ENCODE results near the gene C1R.
"Not testable (repeated sequence)": the region's sequence is repeated elsewhere in the genome, so short reads cannot be mapped to it uniquely, and the experiment has no call there.

The C1R gene

GRCh38 chr12:7109572-7109920, 17.3 kb upstream of the C1R start:
- Histone ChIP-seq H3K4me3 (ENCODE audit: low read depth in 1 of 5, low read length in 5 of 5) (peak overlapping the region; percentile 58 to 87 (median 77)), H3K9ac (ENCODE audit: low read length in 5 of 5) (peak overlapping the region in 4 of 5 donors; percentile 2 to 77 (median 60)), H3K4me1 (ENCODE audit: control insufficient read depth in 5 of 5, insufficient read depth in 5 of 5, low read length in 5 of 5) (peaks cover 2 to 28% (median 19%) of the 10 kb centered on the region in 5 donors), H3K9me3 (ENCODE audit: control insufficient read depth in 5 of 5, low read length in 5 of 5) (peaks cover 0 to 6% (median 3%) of the 10 kb centered on the region in 5 donors), H3K27ac (ENCODE audit: low read depth, low read length) (peak overlapping the region; percentile 86), H3K36me3 (ENCODE audit: control insufficient read depth in 5 of 5, insufficient read depth in 5 of 5, low read length in 5 of 5) (peaks cover 0 to under 1% (median 0%) of the 10 kb centered on the region in 5 donors), H3K27me3 (ENCODE audit: control insufficient read depth in 5 of 5, insufficient read depth in 4 of 5, low read length in 5 of 5) (no peaks in the 10 kb centered on the region)

DNA sequence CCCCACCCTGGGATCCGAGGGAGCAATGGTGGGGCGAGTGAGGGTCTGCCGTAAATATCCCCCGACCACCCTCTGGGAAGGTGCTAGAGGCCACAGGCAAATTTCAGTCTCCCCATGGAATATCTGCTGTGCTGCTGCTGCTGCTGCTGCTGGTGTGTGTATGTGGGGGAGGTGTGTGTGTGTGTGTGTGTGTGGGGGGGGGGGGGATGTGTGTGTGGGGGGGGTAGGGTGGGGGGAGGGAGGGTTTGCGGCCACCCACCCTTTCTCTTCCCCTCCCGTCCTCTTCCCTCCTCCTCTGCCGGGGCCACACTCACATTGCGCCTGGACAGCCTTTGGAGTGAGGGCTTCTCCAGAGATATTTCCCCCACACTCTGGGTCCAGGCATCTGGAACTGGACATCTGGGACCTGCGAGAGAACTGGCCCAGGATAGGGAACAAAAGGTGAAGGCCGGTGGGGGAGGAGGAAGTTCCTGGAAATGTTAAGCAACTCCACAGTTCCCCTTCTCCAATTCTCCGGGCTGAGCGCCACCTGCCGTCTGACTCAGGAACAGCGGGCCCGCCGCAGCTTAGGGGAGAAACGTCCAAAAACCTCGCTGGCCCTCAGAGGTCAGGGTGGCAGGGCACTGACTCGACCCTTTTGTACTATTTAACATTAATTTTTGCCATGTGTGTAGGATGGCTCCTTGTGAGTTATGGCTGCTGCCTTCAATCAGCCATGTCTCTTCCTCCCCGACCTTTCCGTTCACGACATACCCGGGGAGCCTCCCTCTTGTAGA, 16.7 kb upstream of the C1R start, which contains the start of gene C1RL:
Gene C1RL (minus strand): TSS at position 419 of the 776 bp plus-strand sequence. CDS start 34 bp downstream, at position 385.
- Histone ChIP-seq H3K27me3 (ENCODE audit: control insufficient read depth in 5 of 5, insufficient read depth in 4 of 5, low read length in 5 of 5) (no peaks in the 10 kb centered on the region), H3K4me3 (ENCODE audit: low read depth in 1 of 5, low read length in 5 of 5) (peak within 1 kb of the TSS; percentile 76 to 87 (median 77)), H3K9ac (ENCODE audit: low read length in 5 of 5) (peak within 1 kb of the TSS; percentile 82 to 93 (median 86)), H3K4me1 (ENCODE audit: control insufficient read depth in 5 of 5, insufficient read depth in 5 of 5, low read length in 5 of 5) (peaks cover 2 to 28% (median 19%) of the 10 kb centered on the region in 5 donors), H3K27ac (ENCODE audit: low read depth, low read length) (peak within 1 kb of the TSS; percentile 86), H3K9me3 (ENCODE audit: control insufficient read depth in 5 of 5, low read length in 5 of 5) (peaks cover 0 to 6% (median 3%) of the 10 kb centered on the region in 5 donors), H3K36me3 (ENCODE audit: control insufficient read depth in 5 of 5, insufficient read depth in 5 of 5, low read length in 5 of 5) (peaks cover 0 to 6% (median 3%) of the 10 kb centered on the region in 5 donors)

- H3K36me3 ChIP-seq (ENCODE audit: control insufficient read depth in 5 of 5, insufficient read depth in 5 of 5, low read length in 5 of 5), result peaks cover 0 to 9% (median 5%) of the 10 kb centered on the region in 5 donors
- H3K27ac ChIP-seq (ENCODE audit: low read depth, low read length), result peak overlapping the region; percentile 86
- H3K9ac ChIP-seq (ENCODE audit: low read length in 5 of 5), result peak overlapping the region; percentile 82 to 93 (median 86)
- H3K4me3 ChIP-seq (ENCODE audit: low read depth in 1 of 5, low read length in 5 of 5), result peak overlapping the region; percentile 76 to 87 (median 77)
- peaks cover 0 to 6% (median 3%) of the 10 kb centered on the region in 5 donors for H3K9me3 ChIP-seq (ENCODE audit: control insufficient read depth in 5 of 5, low read length in 5 of 5)
- H3K4me1 ChIP-seq (ENCODE audit: control insufficient read depth in 5 of 5, insufficient read depth in 5 of 5, low read length in 5 of 5), result peaks cover 2 to 24% (median 18%) of the 10 kb centered on the region in 5 donors
- no peaks in the 10 kb centered on the region for H3K27me3 ChIP-seq (ENCODE audit: control insufficient read depth in 5 of 5, insufficient read depth in 4 of 5, low read length in 5 of 5)
Measured at GRCh38 chr12:7108003-7108795, 16.0 kb upstream of the C1R start.

DNA sequence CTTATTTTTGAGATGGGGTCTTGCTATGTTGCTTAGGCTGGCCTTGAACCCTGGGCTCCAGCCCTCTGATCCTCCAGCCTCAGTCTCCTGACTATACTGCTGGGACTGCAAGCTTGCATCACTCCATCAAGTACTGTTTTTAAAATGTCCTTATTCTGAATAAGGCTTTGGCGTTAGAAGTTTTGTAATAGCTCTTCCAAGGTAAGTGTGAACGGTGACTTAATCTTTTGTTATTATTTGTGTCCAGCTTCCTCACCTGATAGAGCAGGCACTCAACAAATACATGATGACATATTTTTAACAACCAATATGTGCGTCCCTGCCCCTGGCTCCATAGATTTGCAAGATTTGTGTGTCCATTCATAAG, 15.4 kb upstream of the C1R start:
- Histone ChIP-seq H3K27ac (ENCODE audit: low read depth, low read length) (peak overlapping the region; percentile 86), H3K27me3 (ENCODE audit: control insufficient read depth in 5 of 5, insufficient read depth in 4 of 5, low read length in 5 of 5) (no peaks in the 10 kb centered on the region), H3K9me3 (ENCODE audit: control insufficient read depth in 5 of 5, low read length in 5 of 5) (peaks cover 0 to 6% (median 3%) of the 10 kb centered on the region in 5 donors), H3K4me3 (ENCODE audit: low read depth in 1 of 5, low read length in 5 of 5) (peak overlapping the region in 4 of 5 donors; percentile 76 to 78 (median 77)), H3K4me1 (ENCODE audit: control insufficient read depth in 5 of 5, insufficient read depth in 5 of 5, low read length in 5 of 5) (peaks cover 2 to 23% (median 18%) of the 10 kb centered on the region in 5 donors), H3K36me3 (ENCODE audit: control insufficient read depth in 5 of 5, insufficient read depth in 5 of 5, low read length in 5 of 5) (peaks cover 0 to 9% (median 5%) of the 10 kb centered on the region in 5 donors), H3K9ac (ENCODE audit: low read length in 5 of 5) (peak overlapping the region; percentile 82 to 93 (median 86))

DNA sequence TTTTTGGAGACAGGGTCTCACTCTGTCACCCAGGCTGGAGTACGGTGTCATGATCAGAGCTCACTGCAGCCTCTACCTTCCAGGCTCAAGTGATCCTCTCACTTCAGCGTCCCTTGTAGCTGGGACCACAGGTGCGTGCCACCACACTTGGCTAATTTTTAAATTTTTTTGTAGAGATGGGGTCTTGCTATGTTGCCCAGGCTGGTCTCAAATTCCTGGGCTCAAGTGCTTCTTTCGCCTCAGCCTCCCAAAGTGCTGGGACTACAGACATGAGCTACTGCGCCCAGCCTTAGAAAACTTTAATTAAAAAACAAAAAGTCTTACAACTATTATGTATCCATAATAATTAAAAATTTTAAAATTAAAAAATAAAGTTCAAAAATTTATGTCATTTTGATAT, 14.9 kb upstream of the C1R start:
- H3K9ac ChIP-seq (ENCODE audit: low read length in 5 of 5); H3K27me3 ChIP-seq (ENCODE audit: control insufficient read depth in 5 of 5, insufficient read depth in 4 of 5, low read length in 5 of 5); H3K36me3 ChIP-seq (ENCODE audit: control insufficient read depth in 5 of 5, insufficient read depth in 5 of 5, low read length in 5 of 5); H3K9me3 ChIP-seq (ENCODE audit: control insufficient read depth in 5 of 5, low read length in 5 of 5); H3K27ac ChIP-seq (ENCODE audit: low read depth, low read length); H3K4me3 ChIP-seq (ENCODE audit: low read depth in 1 of 5, low read length in 5 of 5): not testable (repeated sequence)
- H3K4me1 ChIP-seq (ENCODE audit: control insufficient read depth in 5 of 5, insufficient read depth in 5 of 5, low read length in 5 of 5), result peaks cover 1 to 24% (median 18%) of the 10 kb centered on the region in 5 donors

DNA sequence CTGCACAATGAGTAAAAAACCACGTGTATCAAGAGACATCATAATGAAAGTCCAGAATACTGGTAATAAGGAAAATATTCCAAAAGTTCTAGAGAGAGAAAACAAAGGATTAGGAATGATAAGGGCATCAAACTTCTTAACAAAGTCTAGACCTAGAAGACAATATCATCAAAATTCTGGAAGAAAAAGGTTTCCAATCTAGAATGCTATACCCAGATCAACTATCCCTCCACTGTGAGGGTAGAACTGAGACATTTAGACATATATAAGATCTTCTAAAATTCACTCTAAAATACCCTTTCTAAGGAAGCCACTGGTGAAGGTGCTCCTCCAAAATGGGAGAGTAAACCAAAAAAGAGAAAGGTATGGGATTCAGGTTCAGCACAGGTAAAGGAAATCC, 13.8 kb upstream of the C1R start:
- H3K36me3 ChIP-seq (ENCODE audit: control insufficient read depth in 5 of 5, insufficient read depth in 5 of 5, low read length in 5 of 5), result peaks cover 0 to 14% (median 7%) of the 10 kb centered on the region in 5 donors
- H3K4me1 ChIP-seq (ENCODE audit: control insufficient read depth in 5 of 5, insufficient read depth in 5 of 5, low read length in 5 of 5), result peaks cover 0 to 30% (median 23%) of the 10 kb centered on the region in 5 donors

DNA sequence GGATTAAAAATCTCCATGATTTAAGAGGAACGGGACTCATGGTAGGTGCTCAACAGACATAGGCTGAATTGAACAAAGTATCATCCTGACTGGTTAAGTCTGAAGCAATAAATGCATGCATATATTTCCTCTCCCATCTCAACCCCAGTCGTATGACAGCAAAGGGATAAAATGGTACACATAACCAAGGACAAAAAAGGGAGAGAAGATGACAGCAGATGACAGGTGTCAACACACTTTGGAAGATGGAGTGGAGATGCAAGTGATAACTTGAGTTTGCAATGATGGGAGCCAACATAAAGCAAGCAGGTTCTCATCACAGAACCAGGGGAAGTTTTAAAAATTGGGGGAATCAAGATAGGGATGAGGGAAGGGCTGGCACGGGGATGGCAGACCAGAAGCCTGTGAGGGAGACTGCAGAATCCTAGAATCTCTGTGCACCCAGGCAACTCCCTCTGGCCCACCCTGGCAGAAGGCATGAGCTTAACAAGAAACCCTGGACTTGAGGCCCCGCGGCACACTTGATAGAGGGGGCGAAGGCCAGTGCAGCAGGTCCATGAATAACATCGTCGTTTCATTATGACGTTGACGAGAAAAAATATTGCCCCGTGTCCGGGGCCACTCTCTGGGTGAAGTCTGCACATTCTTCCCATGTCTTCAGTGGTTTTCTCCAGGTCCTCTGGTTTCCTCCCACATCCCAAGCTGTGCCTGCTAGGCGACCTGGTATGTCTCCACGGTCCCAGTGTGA, 11.8 kb upstream of the C1R start:
- Histone ChIP-seq H3K9me3 (ENCODE audit: control insufficient read depth in 5 of 5, low read length in 5 of 5) (peaks cover 0 to 6% (median 3%) of the 10 kb centered on the region in 5 donors), H3K27ac (ENCODE audit: low read depth, low read length) (no peak overlapping the region), H3K4me1 (ENCODE audit: control insufficient read depth in 5 of 5, insufficient read depth in 5 of 5, low read length in 5 of 5) (peaks cover 0 to 22% (median 20%) of the 10 kb centered on the region in 5 donors), H3K4me3 (ENCODE audit: low read depth in 1 of 5, low read length in 5 of 5) (no peak overlapping the region), H3K27me3 (ENCODE audit: control insufficient read depth in 5 of 5, insufficient read depth in 4 of 5, low read length in 5 of 5) (no peaks in the 10 kb centered on the region), H3K36me3 (ENCODE audit: control insufficient read depth in 5 of 5, insufficient read depth in 5 of 5, low read length in 5 of 5) (peaks cover 3 to 22% (median 14%) of the 10 kb centered on the region in 5 donors), H3K9ac (ENCODE audit: low read length in 5 of 5) (no peak overlapping the region)

More for the DNA sequence above, 13.8 kb upstream of the C1R start:
- Histone ChIP-seq H3K9ac (ENCODE audit: low read length in 5 of 5) (no peak overlapping the region), H3K27me3 (ENCODE audit: control insufficient read depth in 5 of 5, insufficient read depth in 4 of 5, low read length in 5 of 5) (no peaks in the 10 kb centered on the region), H3K27ac (ENCODE audit: low read depth, low read length) (no peak overlapping the region), H3K4me3 (ENCODE audit: low read depth in 1 of 5, low read length in 5 of 5) (no peak overlapping the region), H3K9me3 (ENCODE audit: control insufficient read depth in 5 of 5, low read length in 5 of 5) (peaks cover 0 to 6% (median 3%) of the 10 kb centered on the region in 5 donors)

GRCh38 chr12:7102582-7102981, 10.3 kb upstream of the C1R start:
- Histone ChIP-seq H3K9ac (ENCODE audit: low read length in 5 of 5) (no peak overlapping the region), H3K36me3 (ENCODE audit: control insufficient read depth in 5 of 5, insufficient read depth in 5 of 5, low read length in 5 of 5) (peaks cover 6 to 23% (median 15%) of the 10 kb centered on the region in 5 donors), H3K27ac (ENCODE audit: low read depth, low read length) (no peak overlapping the region), H3K9me3 (ENCODE audit: control insufficient read depth in 5 of 5, low read length in 5 of 5) (peaks cover 0 to 6% (median 3%) of the 10 kb centered on the region in 5 donors), H3K27me3 (ENCODE audit: control insufficient read depth in 5 of 5, insufficient read depth in 4 of 5, low read length in 5 of 5) (no peaks in the 10 kb centered on the region), H3K4me3 (ENCODE audit: low read depth in 1 of 5, low read length in 5 of 5) (no peak overlapping the region), H3K4me1 (ENCODE audit: control insufficient read depth in 5 of 5, insufficient read depth in 5 of 5, low read length in 5 of 5) (peaks cover 0 to 9% (median 9%) of the 10 kb centered on the region in 5 donors)

DNA sequence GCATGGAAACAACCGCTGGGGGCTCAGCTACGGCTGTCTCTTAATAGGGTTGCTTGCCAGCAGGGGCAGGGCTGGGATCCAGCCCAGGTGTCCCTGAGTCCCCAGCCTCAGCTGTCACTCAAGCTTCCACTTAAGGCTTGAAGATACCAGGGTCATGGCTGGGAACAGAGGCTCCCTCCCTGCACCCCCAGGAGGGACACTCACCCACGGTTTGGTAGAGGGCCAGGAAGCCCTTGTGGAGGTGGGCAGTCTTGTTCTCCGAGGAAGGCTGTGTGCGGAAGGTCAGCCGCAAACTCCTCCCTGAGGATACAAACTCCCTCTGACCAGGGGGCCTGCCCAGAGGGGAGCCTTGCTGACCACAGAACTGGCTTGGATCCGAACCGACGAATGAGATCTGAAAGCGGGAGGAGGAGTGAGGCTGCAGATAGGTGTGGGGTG, 9.5 kb upstream of the C1R start:
- H3K27me3 ChIP-seq (ENCODE audit: control insufficient read depth in 5 of 5, insufficient read depth in 4 of 5, low read length in 5 of 5), result no peaks in the 10 kb centered on the region
- H3K27ac ChIP-seq (ENCODE audit: low read depth, low read length), result no peak overlapping the region
- H3K36me3 ChIP-seq (ENCODE audit: control insufficient read depth in 5 of 5, insufficient read depth in 5 of 5, low read length in 5 of 5), result peaks cover 6 to 26% (median 18%) of the 10 kb centered on the region in 5 donors
- no peak overlapping the region for H3K9ac ChIP-seq (ENCODE audit: low read length in 5 of 5)
- peaks cover 0 to 9% (median 7%) of the 10 kb centered on the region in 5 donors for H3K4me1 ChIP-seq (ENCODE audit: control insufficient read depth in 5 of 5, insufficient read depth in 5 of 5, low read length in 5 of 5)
- H3K4me3 ChIP-seq (ENCODE audit: low read depth in 1 of 5, low read length in 5 of 5), result no peak overlapping the region
- peaks cover 0 to 6% (median 3%) of the 10 kb centered on the region in 5 donors for H3K9me3 ChIP-seq (ENCODE audit: control insufficient read depth in 5 of 5, low read length in 5 of 5)

All from subcutaneous abdominal adipose tissue (tissue), 5 donors.